ENCODE data around the gene PXN.
"Not testable (repeated sequence)": the region's sequence is repeated elsewhere in the genome, so short reads cannot be mapped to it uniquely, and the experiment has no call there.

The PXN gene

DNA sequence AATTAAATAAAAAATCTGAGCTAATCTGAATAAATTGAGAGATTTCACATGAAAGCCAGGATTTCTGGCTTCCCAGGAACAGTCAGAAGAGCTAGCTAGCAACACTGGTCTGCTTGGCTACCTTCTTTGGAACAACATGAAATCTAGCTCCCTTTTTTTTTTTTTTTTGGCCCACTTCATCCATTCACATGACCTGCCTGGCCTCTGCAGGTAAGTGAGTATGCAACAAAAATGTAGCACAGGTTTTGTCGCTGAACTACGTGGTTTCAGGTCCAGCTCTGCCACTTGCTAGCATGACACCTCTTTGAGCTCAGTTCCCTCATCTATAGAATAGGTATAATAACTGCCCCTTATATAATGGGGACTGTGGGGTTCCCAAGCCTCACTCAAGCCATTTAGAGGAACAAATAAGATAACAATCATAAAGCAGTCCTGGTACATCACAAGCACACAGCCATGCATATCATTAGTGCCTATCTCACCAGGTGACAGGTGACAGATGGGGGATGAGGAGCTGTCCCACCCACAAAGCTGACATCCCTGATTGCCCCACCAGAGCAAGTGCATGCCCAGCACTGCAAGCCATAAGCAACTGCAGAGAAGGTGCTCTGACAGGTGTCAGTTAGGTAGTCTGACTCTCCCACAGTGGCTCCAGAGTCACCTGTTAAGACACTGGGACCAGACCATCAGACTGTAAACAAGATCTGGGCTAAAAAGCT is 25.6 kb downstream of the PXN start:
- no peak for DNase-seq
- TF ChIP-seq CTCF (IDR thresholded peaks at IDR 0.05; ENCODE audit: low read depth, low read length, missing control alignments): no peak
- H3K27me3 ChIP-seq (replicated peaks): no peaks in the 10 kb centered on the region
- peaks cover 2% of the 10 kb centered on the region for H3K36me3 ChIP-seq (replicated peaks)
- in situ Hi-C loops (cut with HindIII; ENCODE audit: low pct_ligation_motif_present, low sequenced_read_pairs): no loop called here
- H3K27ac ChIP-seq: no peak overlapping the region
- H3K4me3 ChIP-seq (ENCODE audit: low read depth, low read length): no peak overlapping the region

DNA sequence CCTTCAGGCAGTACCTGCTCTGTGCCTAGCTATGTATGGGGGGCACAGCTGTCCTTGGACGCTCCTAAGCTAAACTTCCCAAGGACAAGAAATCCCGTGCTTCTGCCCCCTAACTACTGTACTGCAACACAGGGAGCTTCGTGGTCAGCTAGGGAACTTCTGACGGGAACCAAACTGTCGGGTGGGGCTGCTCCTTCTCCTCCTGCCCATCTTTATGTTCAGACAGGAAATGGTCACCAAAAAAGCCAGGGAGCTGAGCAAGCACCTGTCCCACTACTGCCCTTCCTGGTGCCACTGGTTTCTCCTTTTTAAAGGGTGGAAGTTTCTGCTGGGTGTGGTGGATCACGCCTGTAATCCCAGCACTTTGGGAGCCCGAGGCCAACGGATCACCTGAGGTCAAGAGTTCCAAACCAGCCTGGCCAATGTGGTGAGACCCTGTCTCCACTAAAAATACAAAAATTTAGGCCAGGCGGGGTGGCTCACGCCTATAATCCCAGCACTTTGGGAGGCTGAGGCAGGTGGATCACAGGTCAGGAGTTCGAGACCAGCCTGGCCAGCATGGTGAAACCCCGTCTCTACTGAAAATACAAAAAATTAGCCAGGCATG is 26.6 kb downstream of the PXN start:
- Histone ChIP-seq H3K27me3 (replicated peaks) (no peaks in the 10 kb centered on the region), H3K36me3 (replicated peaks) (peaks cover 2% of the 10 kb centered on the region), H3K27ac (no peak overlapping the region), H3K4me3 (ENCODE audit: low read depth, low read length) (no peak overlapping the region)
- in situ Hi-C loops (cut with HindIII; ENCODE audit: low pct_ligation_motif_present, low sequenced_read_pairs): no loop called here
- no peak for TF ChIP-seq CTCF (IDR thresholded peaks at IDR 0.05; ENCODE audit: low read depth, low read length, missing control alignments)
- DNase-seq: no peak

DNA sequence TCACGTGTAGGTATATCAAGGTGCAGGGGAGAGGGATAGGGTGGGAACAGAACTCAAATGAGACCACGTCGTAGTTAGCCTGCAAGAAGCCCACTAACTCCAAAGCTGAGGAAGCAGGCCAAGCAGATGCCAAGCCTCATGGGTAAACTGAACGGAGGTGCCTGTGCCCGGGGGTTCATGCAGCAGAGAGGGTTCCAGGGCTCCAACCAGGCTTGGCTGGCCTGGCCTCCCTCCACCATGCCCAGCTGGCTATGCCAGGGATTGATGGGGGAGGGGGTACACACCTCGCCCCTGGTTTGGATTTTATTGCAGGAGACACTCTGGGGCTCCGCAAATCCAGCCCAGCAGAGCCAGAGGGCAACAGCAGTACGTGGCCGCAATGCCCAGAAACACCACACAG is 27.3 kb downstream of the PXN start:
- peaks cover 2% of the 10 kb centered on the region for H3K36me3 ChIP-seq (replicated peaks)
- no peaks in the 10 kb centered on the region for H3K27me3 ChIP-seq (replicated peaks)
- H3K27ac ChIP-seq: peak overlapping the region; percentile 80
- H3K4me3 ChIP-seq (ENCODE audit: low read depth, low read length): no peak overlapping the region
- in situ Hi-C loops (cut with HindIII; ENCODE audit: low pct_ligation_motif_present, low sequenced_read_pairs): no loop called here
- no peak for DNase-seq
- TF ChIP-seq CTCF (IDR thresholded peaks at IDR 0.05; ENCODE audit: low read depth, low read length, missing control alignments): no peak

- no peak overlapping the region for H3K4me3 ChIP-seq (ENCODE audit: low read depth, low read length)
- H3K36me3 ChIP-seq (replicated peaks): peaks cover 2% of the 10 kb centered on the region
Observed at GRCh38 chr12:120237360-120238171, 28.0 kb downstream of the PXN start.

GRCh38 chr12:120236809-120237208 is 28.7 kb downstream of the PXN start:
- H3K4me3 ChIP-seq (ENCODE audit: low read depth, low read length); H3K27me3 ChIP-seq (replicated peaks); H3K36me3 ChIP-seq (replicated peaks); in situ Hi-C loops (cut with HindIII; ENCODE audit: low pct_ligation_motif_present, low sequenced_read_pairs); DNase-seq: not testable (repeated sequence)
- H3K27ac ChIP-seq: peak overlapping the region; percentile 80

More at GRCh38 chr12:120237360-120238171, 28.0 kb downstream of the PXN start:
- DNase-seq: peak; percentile 62
- Histone ChIP-seq H3K27ac (peak overlapping the region; percentile 80), H3K27me3 (replicated peaks) (no peaks in the 10 kb centered on the region)
- in situ Hi-C loops (cut with HindIII; ENCODE audit: low pct_ligation_motif_present, low sequenced_read_pairs): no loop called here
- TF ChIP-seq CTCF (IDR thresholded peaks at IDR 0.05; ENCODE audit: low read depth, low read length, missing control alignments): no peak
